SK-N-MC (cell line): ENCODE data around the gene SPATA6L.

Experiments used
- EZH2 ChIP-seq: fragments of 200-600 bp; sonication (generic); IDR thresholded peaks from one replicate; pipeline ENCODE4 v1.6.1; 2017; ENCODE audit warnings: antibody characterized with exemption
- FOXP2 ChIP-seq: optimal IDR thresholded peaks from 2 replicates; pipeline ENCODE3; 2011; ENCODE audit warnings: mild to moderate bottlenecking, moderate library complexity; ENCODE audit not compliant: insufficient read depth; ENCODE audit errors: extremely low read length, control extremely low read depth

- no peak for TF ChIP-seq EZH2
- TF ChIP-seq FOXP2 = no peak
Observed at GRCh38 chr9:4640027-4640426, 26.3 kb downstream of the SPATA6L start.
